Activated CD4-positive, alpha-beta T cell treated with anti-CD3 and anti-CD28 coated beads, Interleukin-2, Interleukin-6, amounts not matched to agents 100 ng/mL and 50 ng/mL, durations not matched to agents 16 hours and 8 hours (primary cell): ENCODE results near the gene ADAM17.
A peak's percentile ranks its signal among the peaks of the same experiment; 100 is the strongest.
"Not testable (repeated sequence)": the region's sequence is repeated elsewhere in the genome, so short reads cannot be mapped to it uniquely, and the experiment has no call there.

Source experiments
- DNase-seq: peaks from one replicate; pipeline ENCODE4 v3.0.0-alpha.2; 2020

The ADAM17 gene

DNA sequence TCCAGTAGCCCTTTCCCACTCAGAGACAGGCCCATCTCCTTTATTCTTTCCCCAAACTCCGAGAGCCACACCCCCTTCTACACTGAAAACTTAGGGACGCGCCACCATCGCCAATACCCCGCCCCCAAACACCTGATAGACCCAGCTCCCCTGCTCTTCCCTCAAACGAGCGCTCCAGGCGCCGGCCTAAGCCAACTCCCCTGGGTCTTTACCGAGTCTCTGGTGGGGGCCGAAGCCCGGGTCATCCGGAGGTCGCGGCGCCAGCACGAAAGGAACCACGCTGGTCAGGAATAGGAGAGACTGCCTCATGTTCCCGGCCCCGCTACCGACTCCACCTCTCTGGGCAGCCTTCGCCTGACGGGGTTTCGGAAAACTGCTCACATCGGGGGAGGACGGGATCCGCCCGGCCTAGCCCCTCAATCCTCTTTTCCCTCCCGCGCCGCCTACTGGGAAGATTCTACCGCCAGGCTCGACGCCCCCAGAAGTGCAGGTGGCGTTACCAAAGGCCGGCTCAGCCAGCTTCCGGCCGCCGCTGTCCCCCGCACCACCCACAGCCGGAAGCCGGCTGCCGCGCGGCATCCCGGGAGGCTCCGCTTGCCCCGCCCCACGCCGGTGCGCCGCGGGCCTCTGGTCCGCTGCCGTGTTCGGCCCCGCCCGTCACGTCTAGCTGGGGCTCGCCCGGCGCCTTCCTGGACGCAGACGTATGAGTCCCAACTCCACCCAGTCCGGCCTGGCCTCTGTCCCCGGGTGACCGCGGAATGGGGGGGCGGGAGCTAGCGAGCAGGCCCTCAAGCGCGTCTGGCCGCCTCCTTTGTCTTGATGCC is at the start of gene ADAM17:
TSS of gene ADAM17 (minus strand) at position 534 of the 824 bp plus-strand sequence. CDS start at position 309, 225 bp downstream.
- DNase-seq, result peak; percentile 94

- DNase-seq, result no peak
These were observed 46.8 kb upstream of the ADAM17 start for GRCh38 chr2:9602412-9602811.

DNA sequence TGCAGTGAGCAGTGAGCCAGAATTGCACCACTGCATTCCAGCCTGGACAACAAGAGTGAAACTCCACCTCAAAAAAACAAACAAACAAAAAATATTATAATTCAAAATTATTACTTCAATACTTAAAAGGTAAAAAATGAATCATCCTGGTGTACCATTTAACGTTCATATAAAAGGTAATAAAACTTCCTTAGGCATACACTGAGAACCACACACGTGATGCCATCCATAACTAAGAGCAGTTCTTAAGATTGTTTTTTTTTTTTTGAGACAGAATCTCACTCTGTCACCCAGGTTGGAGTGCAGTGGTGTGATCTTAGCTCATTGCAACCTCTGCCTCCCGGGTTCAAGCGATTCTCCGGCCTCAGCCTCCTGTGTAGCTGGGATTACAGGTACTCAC is 45.8 kb upstream of the ADAM17 start:
- DNase-seq, result no peak

- no peak for DNase-seq
These were observed 43.8 kb upstream of the ADAM17 start for GRCh38 chr2:9599430-9599829.

- no peak for DNase-seq
These were observed 41.1 kb upstream of the ADAM17 start for GRCh38 chr2:9596621-9597311.

DNA sequence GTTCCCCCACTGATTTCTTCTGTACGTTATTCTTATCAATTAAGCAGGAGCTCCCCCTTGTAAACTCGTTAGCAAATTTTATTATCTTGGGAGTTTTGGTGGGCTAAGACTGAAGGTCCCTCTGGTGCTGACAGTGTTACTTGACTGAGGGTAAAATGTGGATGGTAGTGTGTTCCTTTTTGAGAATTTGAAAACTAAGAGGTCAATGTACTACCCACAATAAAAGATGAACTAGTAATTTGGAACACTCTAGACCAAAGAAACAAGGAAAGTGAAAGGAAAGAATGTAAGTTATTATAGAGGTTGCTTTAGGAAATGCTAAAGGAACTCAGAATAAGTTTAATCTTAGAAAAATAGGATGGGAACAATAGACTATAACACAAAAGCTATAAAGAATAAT is 40.1 kb upstream of the ADAM17 start:
- no peak for DNase-seq

DNA sequence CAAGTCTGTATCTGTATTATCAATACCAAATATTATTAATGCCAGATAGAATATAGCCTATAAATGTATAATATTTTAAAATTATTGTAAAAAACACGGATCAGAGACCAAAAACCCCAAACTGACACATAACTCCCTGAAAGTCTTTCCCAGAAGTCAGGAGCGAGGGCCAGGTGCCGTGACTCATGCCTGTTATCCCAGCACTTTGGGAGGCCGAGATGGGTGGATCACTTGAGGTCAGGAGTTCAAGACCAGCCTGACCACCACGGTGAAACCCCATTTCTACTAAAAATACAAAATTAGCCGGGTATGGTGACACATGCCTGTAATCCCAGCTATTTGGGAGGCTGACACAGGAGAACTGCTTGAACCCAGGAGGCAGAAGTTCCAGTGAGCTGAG is 39.6 kb upstream of the ADAM17 start:
- not testable (repeated sequence) for DNase-seq

DNA sequence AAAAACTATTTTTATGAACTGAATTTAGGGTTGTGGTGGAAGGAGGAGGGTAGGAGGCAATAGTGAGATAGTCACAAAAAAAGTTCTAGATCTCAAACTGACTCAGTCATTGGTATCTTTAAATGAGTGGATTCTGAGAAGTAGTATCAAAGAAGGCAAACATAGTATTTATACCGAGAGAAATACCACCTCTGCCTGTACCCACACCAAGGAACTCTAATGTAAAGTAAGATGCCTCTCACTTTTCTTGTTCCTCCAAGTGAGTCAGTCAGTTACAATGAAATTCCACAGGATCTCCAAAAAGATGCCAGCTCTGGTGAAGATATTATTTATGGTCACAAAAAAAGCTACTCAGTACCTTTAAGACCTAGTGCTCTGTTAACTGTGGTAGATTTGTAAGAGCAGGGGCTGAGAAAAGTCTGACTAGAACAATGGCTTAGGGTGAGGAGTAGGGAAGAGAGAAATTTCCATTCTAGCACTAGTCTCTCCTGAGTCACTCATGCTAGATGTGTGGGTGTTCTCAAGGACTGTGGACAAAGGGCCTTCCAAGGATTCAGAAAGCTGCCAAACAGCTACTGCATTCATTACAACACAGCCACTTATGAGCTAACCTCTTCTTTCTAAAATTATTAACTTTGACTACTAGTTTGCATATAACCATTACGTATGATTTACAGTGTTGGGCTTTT is 38.9 kb upstream of the ADAM17 start:
- DNase-seq, result peak; percentile 73

DNA sequence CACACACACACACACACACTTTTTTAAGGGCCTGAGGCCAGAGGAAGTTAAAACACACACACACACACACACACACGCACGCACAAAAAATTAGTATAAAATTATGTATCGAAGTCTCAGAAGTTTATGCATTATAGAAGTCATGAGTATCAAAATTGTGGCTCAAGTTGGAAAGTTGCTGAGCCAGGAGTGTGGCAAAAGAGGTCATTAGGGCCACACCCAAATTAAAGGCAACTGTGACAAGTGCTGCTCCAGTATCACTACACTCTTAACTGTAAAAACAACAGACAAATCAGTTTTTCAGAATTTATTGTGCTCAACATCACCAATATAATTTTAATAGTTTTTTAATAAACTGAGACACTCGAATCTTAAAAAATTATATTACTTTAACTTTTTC is 38.3 kb upstream of the ADAM17 start:
- DNase-seq, result no peak

GRCh38 chr2:9592699-9593098 is 37.1 kb upstream of the ADAM17 start:
- no peak for DNase-seq

- peak; percentile 44 for DNase-seq
These were observed 35.0 kb upstream of the ADAM17 start for GRCh38 chr2:9590641-9591040.

GRCh38 chr2:9586465-9586864 is 30.8 kb upstream of the ADAM17 start:
- DNase-seq, result no peak

- no peak for DNase-seq
These were observed 29.9 kb upstream of the ADAM17 start for GRCh38 chr2:9585486-9585885.

- not testable (repeated sequence) for DNase-seq
These were observed 29.3 kb upstream of the ADAM17 start for GRCh38 chr2:9584902-9585301.

DNA sequence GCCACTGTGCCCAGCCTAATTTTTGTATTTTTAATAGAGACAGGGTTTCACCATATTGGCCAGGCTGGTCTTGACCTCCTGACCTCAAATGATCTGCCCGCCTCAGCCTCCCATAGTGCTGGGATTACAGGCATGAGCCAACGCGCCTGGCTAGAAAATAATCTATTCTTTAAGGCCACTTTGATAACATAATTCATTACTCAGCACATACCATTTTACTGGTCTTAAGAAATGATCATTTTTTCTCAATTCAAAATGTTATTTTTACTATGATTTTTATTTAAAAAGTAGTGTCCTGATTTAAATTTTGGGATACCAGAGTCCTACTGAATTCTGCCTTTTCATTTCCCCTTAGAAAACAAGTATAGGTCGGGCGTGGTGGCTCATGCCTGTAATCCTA is 27.0 kb upstream of the ADAM17 start:
- DNase-seq, result no peak

GRCh38 chr2:9578467-9579235 is 23.0 kb upstream of the ADAM17 start:
- no peak for DNase-seq

GRCh38 chr2:9574331-9574730 is 18.7 kb upstream of the ADAM17 start:
- DNase-seq, result no peak

GRCh38 chr2:9573840-9574239 is 18.2 kb upstream of the ADAM17 start:
- no peak for DNase-seq

- DNase-seq, result no peak
These were observed 17.5 kb upstream of the ADAM17 start for GRCh38 chr2:9573013-9573720.

DNA sequence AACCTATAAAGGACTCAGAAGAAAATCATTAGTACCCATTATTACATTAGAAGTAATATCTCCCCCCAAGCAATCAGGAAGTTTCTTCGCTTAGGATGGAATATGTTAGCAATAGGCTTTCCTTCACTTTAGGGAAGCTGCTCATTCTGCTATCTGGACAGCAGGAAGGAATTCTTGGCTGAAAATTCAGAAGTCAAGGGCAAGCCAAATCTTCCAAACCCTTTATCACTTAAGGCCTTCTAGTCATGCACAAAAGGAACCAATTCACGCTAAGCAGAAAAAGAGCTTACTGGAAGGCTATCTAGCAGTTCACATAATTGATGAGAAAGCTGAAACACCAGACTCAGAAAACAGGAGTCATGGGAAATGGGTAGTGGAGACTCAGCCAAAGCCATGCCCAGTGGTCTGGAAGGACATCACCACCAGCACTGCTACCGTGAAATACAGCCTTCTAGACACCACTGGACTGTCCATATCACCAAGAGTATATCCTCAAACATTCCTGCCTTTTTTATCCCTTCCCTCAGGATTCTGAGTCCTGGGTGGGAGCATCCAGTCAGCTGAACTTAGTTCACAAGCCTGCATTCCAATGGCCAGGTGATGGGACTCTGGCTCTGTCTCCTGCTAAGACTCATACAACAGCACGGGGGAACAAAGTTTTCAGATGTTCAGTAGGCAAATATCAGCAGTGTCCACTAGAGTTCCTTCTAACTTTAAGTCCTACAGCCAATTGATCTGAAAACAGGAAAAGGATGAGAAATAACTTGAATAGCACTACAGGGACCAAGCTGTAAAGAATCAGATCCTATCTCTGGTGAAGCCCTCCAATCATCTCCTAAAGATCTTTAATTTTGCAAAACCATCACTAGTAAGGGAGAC is 14.8 kb upstream of the ADAM17 start:
- no peak for DNase-seq

DNA sequence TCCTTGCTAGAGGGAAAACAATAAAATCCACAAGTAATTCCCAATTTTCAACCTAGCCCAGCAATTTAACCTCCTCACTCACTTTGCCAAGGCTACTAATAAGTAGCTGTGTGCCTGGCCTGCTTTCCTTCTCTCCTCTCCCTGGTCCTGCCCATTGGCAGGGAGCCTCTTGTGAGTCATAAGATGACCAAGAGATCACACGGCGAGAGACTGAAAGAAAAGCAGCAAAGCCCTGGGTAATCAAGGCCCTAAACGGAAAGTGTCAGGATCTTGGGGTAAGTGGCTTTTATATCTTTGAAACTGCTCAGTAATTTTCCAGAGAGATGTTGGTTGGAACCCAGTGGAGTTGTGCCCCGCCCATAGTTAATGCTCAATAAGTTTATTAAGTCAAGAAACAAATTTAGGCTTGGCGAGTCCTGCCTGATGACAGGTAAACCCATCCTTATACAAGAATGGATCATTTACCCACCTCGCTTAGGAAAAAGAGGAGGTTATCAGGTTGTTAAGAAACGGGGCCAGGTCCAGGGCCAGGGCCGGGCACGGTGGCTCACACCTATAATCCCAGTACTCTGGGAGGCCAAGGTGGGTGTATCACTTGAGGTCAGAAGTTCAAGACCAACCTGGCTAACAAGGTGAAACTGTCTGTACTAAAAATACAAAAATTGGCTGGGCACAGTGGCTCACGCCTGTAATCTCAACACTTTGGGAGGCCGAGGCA is 10.0 kb upstream of the ADAM17 start:
- no peak for DNase-seq
